SH-SY5Y (cell line): ENCODE results near the gene VAPB.

Experiments used
- GATA2 ChIP-seq: IDR thresholded peaks from 2 replicates; pipeline ENCODE4 v1.6.1; 2011; ENCODE audit warnings: mild to moderate bottlenecking, low read depth, low read length
- GATA3 ChIP-seq: IDR thresholded peaks from 2 replicates; pipeline ENCODE4 v1.6.1; 2011; ENCODE audit warnings: low read depth, mild to moderate bottlenecking, low read length, moderate library complexity

DNA sequence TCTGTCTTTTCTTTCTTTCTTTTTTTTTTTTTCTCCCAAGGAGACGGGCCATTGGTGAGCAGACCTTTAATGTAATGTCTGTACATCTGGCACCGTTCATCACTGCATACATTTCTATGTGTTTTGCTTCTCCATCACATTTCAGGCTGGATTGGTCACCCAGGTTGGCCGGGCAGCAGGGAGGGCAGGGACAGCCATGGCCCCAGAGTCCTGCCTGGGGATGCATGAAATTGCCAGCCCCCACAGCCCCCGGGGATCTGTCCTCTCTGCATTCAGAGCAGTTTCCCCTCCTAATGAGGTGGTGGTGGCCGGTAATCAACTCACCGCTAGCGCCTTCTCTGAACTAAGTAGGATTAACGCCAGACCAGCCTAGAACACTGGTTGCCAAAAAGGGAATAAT lies 75.8 kb downstream of the VAPB start:
- TF ChIP-seq GATA3 (no peak), GATA2 (no peak)
